GM23338 (cell line): ENCODE results near the gene TP73. TPM values are rescaled to one million over a fixed set of nuclear protein-coding genes. Genes with fewer than 3 reads are reported as not detected.

Experiments
- ATAC-seq: fragments of 200-7000 bp; cut with Tn5 transposase; 3 replicates; pipeline ENCODE4 v1.9.1; 2020
- DNase-seq: peaks from one replicate; pipeline ENCODE4 v3.0.0-alpha.2; 2015; ENCODE audit warnings: low spot score
- H2AFZ ChIP-seq: fragments of 200-600 bp; sonication (generic); 2 replicates; pipeline ENCODE4 v1.8.0; 2016; ENCODE audit warnings: antibody characterized with exemption, mild to moderate bottlenecking, moderate library complexity
- H3F3A ChIP-seq: fragments of 200-600 bp; sonication (generic); replicated peaks from 2 replicates; pipeline ENCODE4 v1.8.0; 2017; ENCODE audit warnings: antibody characterized with exemption, mixed run types, low read depth
- H3K27ac ChIP-seq: fragments of 200-600 bp; sonication (generic); 2 replicates; pipeline ENCODE4 v1.6.1; 2016; ENCODE audit warnings: low read depth
- H3K27me3 ChIP-seq: fragments of 200-600 bp; sonication (generic); 2 replicates; pipeline ENCODE4 v1.8.0; 2016; ENCODE audit warnings: mild to moderate bottlenecking, mixed run types, moderate library complexity; ENCODE audit not compliant: insufficient read depth
- H3K36me3 ChIP-seq: fragments of 200-600 bp; sonication (generic); 2 replicates; pipeline ENCODE4 v1.8.0; 2016; ENCODE audit warnings: mild to moderate bottlenecking; ENCODE audit not compliant: insufficient read depth
- H3K4me1 ChIP-seq: fragments of 200-600 bp; sonication (generic); 2 replicates; pipeline ENCODE4 v1.8.0; 2016; ENCODE audit warnings: mild to moderate bottlenecking, moderate library complexity; ENCODE audit not compliant: insufficient read depth
- H3K4me2 ChIP-seq: fragments of 200-600 bp; sonication (generic); 2 replicates; pipeline ENCODE4 v1.7.1; 2017; ENCODE audit warnings: mixed run types
- H3K4me3 ChIP-seq: fragments of 200-600 bp; sonication (generic); 2 replicates; pipeline ENCODE4 v1.6.1; 2016; ENCODE audit warnings: mixed run types
- H3K79me2 ChIP-seq: fragments of 200-600 bp; sonication (generic); replicated peaks from 2 replicates; pipeline ENCODE4 v1.8.0; 2017; ENCODE audit warnings: mild to moderate bottlenecking; ENCODE audit not compliant: insufficient read depth
- H3K9me2 ChIP-seq: fragments of 200-600 bp; sonication (generic); 2 replicates; pipeline ENCODE4 v1.8.0; 2017; ENCODE audit not compliant: insufficient read depth
- H4K20me1 ChIP-seq: fragments of 200-600 bp; sonication (generic); replicated peaks from 2 replicates; pipeline ENCODE4 v1.8.0; 2017; ENCODE audit warnings: mild to moderate bottlenecking; ENCODE audit not compliant: insufficient read depth
- H3K27ac Mint-ChIP-seq: 2 replicates; pipeline ENCODE4 v1.8.0; 2020; ENCODE audit warnings: inconsistent platforms, mild to moderate bottlenecking, moderate library complexity, mixed read lengths
- H3K27me3 Mint-ChIP-seq: 3 replicates; pipeline ENCODE4 v1.8.0; 2022; ENCODE audit warnings: low read depth, mild to moderate bottlenecking, moderate library complexity, mixed read lengths, inconsistent platforms; ENCODE audit not compliant: insufficient read depth, poor library complexity
- H3K36me3 Mint-ChIP-seq: 3 replicates; pipeline ENCODE4 v1.8.0; 2021; ENCODE audit warnings: low read depth, mild to moderate bottlenecking, inconsistent platforms, moderate library complexity, mixed read lengths
- H3K4me1 Mint-ChIP-seq: 3 replicates; pipeline ENCODE4 v1.8.0; 2020; ENCODE audit warnings: mild to moderate bottlenecking, inconsistent platforms, mixed read lengths
- H3K4me3 Mint-ChIP-seq: 3 replicates; pipeline ENCODE4 v1.8.0; 2021; ENCODE audit warnings: moderate library complexity, mild to moderate bottlenecking, inconsistent platforms, mixed read lengths
- H3K9me3 Mint-ChIP-seq: 3 replicates; pipeline ENCODE4 v1.8.0; 2020; ENCODE audit warnings: moderate library complexity, mild to moderate bottlenecking, inconsistent platforms, mixed read lengths
- EZH2 ChIP-seq: fragments of 200-600 bp; sonication (generic); IDR thresholded peaks from one replicate; pipeline ENCODE4 v1.8.0; 2017; ENCODE audit warnings: antibody characterized with exemption, mild to moderate bottlenecking, low read depth; ENCODE audit not compliant: unreplicated experiment
- EZH2phosphoT487 ChIP-seq: fragments of 200-600 bp; sonication (generic); IDR thresholded peaks from one replicate; pipeline ENCODE4 v1.8.1; 2018; ENCODE audit warnings: antibody characterized with exemption; ENCODE audit not compliant: unreplicated experiment
- JUNB ChIP-seq: IDR thresholded peaks from one replicate; pipeline ENCODE4 v1.6.1; 2016; ENCODE audit warnings: antibody characterized with exemption; ENCODE audit not compliant: unreplicated experiment
- NANOG ChIP-seq: IDR thresholded peaks from 2 replicates; pipeline ENCODE4 v1.6.1; 2016; ENCODE audit warnings: antibody characterized with exemption, borderline replicate concordance
- POLR2AphosphoS5 ChIP-seq: IDR thresholded peaks from 2 replicates; pipeline ENCODE4 v1.6.1; 2016; ENCODE audit warnings: antibody characterized with exemption, low read depth
- ZNF114 ChIP-seq: fragments of 250-450 bp; sonication (Bioruptor Pico); IDR thresholded peaks from 2 replicates; pipeline ENCODE4 v1.5.0; 2020; ENCODE audit warnings: mild to moderate bottlenecking, moderate library complexity
- ZNF331 ChIP-seq: fragments of 250-450 bp; sonication (Bioruptor Pico); IDR thresholded peaks from 2 replicates; pipeline ENCODE4 v1.5.0; 2020; ENCODE audit warnings: low read depth, mild to moderate bottlenecking, moderate library complexity
- polyA plus RNA-seq: library from polyadenylated mRNA; unstranded; fragments of >200 nt; fragmentation: Nextera tagmentation; extraction: Ambion mirVana; gene quantifications from 2 replicates; pipeline ENCODE4 v1.2.1, GENCODE V29; 2016
- total RNA-seq: library from RNA; depleted of rRNA; stranded (reverse); fragments of >200 nt; shearing (Covaris generic); gene quantifications from 2 replicates; pipeline ENCODE4 v1.2.3, GENCODE V29; 2014
- TF ChIP-seq, protein P1 (sequence below): fragments of 250-450 bp; sonication (Bioruptor Pico); IDR thresholded peaks from 2 replicates; pipeline ENCODE4 v1.5.0; 2020; ENCODE audit warnings: mild to moderate bottlenecking, moderate library complexity
- TF ChIP-seq, protein P2 (sequence below), 2 experiments: fragments of 200-600 bp in 1 of 2; sonication (generic) in 1 of 2; conservative IDR thresholded peaks; 2 replicates each; pipeline versions ENCODE4 v1.5.1 to v1.6.1; 2016 to 2017; ENCODE audit warnings: antibody characterized with exemption in 2 of 2, low read depth in 2 of 2, mild to moderate bottlenecking in 2 of 2, moderate library complexity in 1 of 2
- TF ChIP-seq, protein P3 (sequence below): IDR thresholded peaks from 2 replicates; pipeline ENCODE4 v1.6.1; 2016; ENCODE audit warnings: antibody characterized with exemption
- TF ChIP-seq, protein P4 (sequence below): IDR thresholded peaks from one replicate; pipeline ENCODE4 v1.6.1; 2018; ENCODE audit warnings: antibody characterized with exemption; ENCODE audit not compliant: unreplicated experiment

TP73 gene
- total and polyA plus RNA-seq, 2 experiments from 2014 or later = 1.4 to 3.4 TPM

DNA sequence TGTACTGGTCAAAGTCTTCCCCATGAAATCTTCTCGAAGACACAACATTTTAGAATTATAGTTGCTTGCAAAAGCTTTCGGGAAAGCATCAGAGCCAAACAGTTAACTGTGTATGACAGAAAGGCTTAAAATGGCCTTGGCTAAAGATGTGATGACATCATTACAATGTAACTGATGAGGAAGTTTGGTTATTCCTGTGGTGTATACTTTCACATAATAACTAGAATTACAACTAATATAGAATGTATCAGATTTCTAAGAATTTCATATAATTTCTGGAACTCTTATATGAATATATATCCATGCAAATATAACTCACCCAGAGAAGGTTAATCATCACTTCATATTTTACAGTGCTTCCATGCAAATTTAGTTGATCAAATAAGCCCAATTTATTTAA, 8.4 kb downstream of the TP73 start (continued):
- TF ChIP-seq, protein P1, sequence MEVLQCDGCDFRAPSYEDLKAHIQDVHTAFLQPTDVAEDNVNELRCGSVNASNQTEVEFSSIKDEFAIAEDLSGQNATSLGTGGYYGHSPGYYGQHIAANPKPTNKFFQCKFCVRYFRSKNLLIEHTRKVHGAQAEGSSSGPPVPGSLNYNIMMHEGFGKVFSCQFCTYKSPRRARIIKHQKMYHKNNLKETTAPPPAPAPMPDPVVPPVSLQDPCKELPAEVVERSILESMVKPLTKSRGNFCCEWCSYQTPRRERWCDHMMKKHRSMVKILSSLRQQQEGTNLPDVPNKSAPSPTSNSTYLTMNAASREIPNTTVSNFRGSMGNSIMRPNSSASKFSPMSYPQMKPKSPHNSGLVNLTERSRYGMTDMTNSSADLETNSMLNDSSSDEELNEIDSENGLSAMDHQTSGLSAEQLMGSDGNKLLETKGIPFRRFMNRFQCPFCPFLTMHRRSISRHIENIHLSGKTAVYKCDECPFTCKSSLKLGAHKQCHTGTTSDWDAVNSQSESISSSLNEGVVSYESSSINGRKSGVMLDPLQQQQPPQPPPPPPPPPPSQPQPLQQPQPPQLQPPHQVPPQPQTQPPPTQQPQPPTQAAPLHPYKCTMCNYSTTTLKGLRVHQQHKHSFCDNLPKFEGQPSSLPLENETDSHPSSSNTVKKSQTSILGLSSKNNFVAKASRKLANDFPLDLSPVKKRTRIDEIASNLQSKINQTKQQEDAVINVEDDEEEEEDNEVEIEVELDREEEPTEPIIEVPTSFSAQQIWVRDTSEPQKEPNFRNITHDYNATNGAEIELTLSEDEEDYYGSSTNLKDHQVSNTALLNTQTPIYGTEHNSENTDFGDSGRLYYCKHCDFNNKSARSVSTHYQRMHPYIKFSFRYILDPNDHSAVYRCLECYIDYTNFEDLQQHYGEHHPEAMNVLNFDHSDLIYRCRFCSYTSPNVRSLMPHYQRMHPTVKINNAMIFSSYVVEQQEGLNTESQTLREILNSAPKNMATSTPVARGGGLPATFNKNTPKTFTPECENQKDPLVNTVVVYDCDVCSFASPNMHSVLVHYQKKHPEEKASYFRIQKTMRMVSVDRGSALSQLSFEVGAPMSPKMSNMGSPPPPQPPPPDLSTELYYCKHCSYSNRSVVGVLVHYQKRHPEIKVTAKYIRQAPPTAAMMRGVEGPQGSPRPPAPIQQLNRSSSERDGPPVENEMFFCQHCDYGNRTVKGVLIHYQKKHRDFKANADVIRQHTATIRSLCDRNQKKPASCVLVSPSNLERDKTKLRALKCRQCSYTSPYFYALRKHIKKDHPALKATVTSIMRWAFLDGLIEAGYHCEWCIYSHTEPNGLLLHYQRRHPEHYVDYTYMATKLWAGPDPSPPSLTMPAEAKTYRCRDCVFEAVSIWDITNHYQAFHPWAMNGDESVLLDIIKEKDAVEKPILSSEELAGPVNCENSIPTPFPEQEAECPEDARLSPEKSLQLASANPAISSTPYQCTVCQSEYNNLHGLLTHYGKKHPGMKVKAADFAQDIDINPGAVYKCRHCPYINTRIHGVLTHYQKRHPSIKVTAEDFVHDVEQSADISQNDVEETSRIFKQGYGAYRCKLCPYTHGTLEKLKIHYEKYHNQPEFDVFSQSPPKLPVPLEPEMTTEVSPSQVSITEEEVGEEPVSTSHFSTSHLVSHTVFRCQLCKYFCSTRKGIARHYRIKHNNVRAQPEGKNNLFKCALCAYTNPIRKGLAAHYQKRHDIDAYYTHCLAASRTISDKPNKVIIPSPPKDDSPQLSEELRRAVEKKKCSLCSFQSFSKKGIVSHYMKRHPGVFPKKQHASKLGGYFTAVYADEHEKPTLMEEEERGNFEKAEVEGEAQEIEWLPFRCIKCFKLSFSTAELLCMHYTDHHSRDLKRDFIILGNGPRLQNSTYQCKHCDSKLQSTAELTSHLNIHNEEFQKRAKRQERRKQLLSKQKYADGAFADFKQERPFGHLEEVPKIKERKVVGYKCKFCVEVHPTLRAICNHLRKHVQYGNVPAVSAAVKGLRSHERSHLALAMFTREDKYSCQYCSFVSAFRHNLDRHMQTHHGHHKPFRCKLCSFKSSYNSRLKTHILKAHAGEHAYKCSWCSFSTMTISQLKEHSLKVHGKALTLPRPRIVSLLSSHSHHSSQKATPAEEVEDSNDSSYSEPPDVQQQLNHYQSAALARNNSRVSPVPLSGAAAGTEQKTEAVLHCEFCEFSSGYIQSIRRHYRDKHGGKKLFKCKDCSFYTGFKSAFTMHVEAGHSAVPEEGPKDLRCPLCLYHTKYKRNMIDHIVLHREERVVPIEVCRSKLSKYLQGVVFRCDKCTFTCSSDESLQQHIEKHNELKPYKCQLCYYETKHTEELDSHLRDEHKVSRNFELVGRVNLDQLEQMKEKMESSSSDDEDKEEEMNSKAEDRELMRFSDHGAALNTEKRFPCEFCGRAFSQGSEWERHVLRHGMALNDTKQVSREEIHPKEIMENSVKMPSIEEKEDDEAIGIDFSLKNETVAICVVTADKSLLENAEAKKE (CRISPR knock-in tag) = no peak
- TF ChIP-seq ZNF114 (CRISPR knock-in tag) (no peak), NANOG (no peak), EZH2 (no peak)

DNA sequence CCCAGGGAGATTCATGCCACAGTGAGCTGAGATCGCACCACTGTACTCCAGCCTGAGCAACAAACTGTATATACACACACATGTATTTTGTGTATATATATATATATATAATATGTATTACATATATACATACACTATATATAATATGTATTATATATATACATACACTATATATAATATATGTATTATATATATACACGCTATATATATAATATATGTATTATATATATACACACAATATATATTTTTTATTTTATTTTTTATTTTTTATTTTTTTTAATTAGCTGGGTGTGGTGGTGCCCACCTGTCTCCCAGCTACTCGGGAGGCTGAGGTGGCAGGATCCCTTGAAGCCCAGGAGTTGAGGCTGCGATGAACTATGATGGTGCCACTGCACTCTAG, 9.3 kb downstream of the TP73 start:
- Mint-ChIP-seq H3K4me1 (peaks cover 15% of the 10 kb centered on the region), H3K27ac (no peak overlapping the region), H3K27me3 (peaks cover 20% of the 10 kb centered on the region), H3K36me3 (no peaks in the 10 kb centered on the region), H3K4me3 (no peak overlapping the region), H3K9me3 (no peaks in the 10 kb centered on the region; the same call in 2 of the 3 replicates)
- no peaks in the 10 kb centered on the region for H3K79me2 ChIP-seq
- H3K9me2 ChIP-seq = no peaks in the 10 kb centered on the region
- no peak for DNase-seq
- no peaks in the 10 kb centered on the region for H3K4me1 ChIP-seq
- no peak overlapping the region for H3K4me2 ChIP-seq
- H3K4me3 ChIP-seq = no peak overlapping the region
- 0 out of 2 replicates have a peak, but pooled peaks cover 3% of the 10 kb centered on the region for H3F3A ChIP-seq
- no peak for ATAC-seq
- no peaks in the 10 kb centered on the region for H3K36me3 ChIP-seq
- no peak overlapping the region for H2AFZ ChIP-seq
- H3K27ac ChIP-seq = no peak overlapping the region
- peaks cover 14% of the 10 kb centered on the region; the same call in 1 of the 2 replicates for H3K27me3 ChIP-seq
- no peaks in the 10 kb centered on the region for H4K20me1 ChIP-seq
- no peak for TF ChIP-seq EZH2phosphoT487
- TF ChIP-seq ZNF331 (CRISPR knock-in tag) = no peak
- TF ChIP-seq EZH2 = no peak
- TF ChIP-seq, protein P2, sequence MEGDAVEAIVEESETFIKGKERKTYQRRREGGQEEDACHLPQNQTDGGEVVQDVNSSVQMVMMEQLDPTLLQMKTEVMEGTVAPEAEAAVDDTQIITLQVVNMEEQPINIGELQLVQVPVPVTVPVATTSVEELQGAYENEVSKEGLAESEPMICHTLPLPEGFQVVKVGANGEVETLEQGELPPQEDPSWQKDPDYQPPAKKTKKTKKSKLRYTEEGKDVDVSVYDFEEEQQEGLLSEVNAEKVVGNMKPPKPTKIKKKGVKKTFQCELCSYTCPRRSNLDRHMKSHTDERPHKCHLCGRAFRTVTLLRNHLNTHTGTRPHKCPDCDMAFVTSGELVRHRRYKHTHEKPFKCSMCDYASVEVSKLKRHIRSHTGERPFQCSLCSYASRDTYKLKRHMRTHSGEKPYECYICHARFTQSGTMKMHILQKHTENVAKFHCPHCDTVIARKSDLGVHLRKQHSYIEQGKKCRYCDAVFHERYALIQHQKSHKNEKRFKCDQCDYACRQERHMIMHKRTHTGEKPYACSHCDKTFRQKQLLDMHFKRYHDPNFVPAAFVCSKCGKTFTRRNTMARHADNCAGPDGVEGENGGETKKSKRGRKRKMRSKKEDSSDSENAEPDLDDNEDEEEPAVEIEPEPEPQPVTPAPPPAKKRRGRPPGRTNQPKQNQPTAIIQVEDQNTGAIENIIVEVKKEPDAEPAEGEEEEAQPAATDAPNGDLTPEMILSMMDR (conservative IDR thresholded peaks at IDR 0.05; ENCODE audit: low read depth in 2 of 2) = no peak
- no peak for TF ChIP-seq NANOG
- TF ChIP-seq ZNF114 (CRISPR knock-in tag) = no peak
- TF ChIP-seq POLR2AphosphoS5 = no peak
- TF ChIP-seq JUNB = no peak
- TF ChIP-seq, protein P3, sequence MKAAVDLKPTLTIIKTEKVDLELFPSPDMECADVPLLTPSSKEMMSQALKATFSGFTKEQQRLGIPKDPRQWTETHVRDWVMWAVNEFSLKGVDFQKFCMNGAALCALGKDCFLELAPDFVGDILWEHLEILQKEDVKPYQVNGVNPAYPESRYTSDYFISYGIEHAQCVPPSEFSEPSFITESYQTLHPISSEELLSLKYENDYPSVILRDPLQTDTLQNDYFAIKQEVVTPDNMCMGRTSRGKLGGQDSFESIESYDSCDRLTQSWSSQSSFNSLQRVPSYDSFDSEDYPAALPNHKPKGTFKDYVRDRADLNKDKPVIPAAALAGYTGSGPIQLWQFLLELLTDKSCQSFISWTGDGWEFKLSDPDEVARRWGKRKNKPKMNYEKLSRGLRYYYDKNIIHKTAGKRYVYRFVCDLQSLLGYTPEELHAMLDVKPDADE = no peak
- TF ChIP-seq, protein P4, sequence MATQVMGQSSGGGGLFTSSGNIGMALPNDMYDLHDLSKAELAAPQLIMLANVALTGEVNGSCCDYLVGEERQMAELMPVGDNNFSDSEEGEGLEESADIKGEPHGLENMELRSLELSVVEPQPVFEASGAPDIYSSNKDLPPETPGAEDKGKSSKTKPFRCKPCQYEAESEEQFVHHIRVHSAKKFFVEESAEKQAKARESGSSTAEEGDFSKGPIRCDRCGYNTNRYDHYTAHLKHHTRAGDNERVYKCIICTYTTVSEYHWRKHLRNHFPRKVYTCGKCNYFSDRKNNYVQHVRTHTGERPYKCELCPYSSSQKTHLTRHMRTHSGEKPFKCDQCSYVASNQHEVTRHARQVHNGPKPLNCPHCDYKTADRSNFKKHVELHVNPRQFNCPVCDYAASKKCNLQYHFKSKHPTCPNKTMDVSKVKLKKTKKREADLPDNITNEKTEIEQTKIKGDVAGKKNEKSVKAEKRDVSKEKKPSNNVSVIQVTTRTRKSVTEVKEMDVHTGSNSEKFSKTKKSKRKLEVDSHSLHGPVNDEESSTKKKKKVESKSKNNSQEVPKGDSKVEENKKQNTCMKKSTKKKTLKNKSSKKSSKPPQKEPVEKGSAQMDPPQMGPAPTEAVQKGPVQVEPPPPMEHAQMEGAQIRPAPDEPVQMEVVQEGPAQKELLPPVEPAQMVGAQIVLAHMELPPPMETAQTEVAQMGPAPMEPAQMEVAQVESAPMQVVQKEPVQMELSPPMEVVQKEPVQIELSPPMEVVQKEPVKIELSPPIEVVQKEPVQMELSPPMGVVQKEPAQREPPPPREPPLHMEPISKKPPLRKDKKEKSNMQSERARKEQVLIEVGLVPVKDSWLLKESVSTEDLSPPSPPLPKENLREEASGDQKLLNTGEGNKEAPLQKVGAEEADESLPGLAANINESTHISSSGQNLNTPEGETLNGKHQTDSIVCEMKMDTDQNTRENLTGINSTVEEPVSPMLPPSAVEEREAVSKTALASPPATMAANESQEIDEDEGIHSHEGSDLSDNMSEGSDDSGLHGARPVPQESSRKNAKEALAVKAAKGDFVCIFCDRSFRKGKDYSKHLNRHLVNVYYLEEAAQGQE = no peak
